GM18505 (cell line): ENCODE data around the gene RGSL1.

Source experiments
- ATAC-seq: cut with Tn5 transposase; IDR thresholded peaks from one replicate; pipeline ENCODE4 v1.9.1; 2021; ENCODE audit not compliant: unreplicated experiment
- POLR2A ChIP-seq: IDR thresholded peaks from 4 replicates; pipeline ENCODE4 v1.6.1; 2011; ENCODE audit warnings: borderline replicate concordance; ENCODE audit not compliant: insufficient read depth, insufficient read length; ENCODE audit errors: extremely low read depth

Gene RGSL1

GRCh38 chr1:182599339-182599738 is 149.4 kb downstream of the RGSL1 start:
- no peak for ATAC-seq
- no peak for TF ChIP-seq POLR2A

DNA sequence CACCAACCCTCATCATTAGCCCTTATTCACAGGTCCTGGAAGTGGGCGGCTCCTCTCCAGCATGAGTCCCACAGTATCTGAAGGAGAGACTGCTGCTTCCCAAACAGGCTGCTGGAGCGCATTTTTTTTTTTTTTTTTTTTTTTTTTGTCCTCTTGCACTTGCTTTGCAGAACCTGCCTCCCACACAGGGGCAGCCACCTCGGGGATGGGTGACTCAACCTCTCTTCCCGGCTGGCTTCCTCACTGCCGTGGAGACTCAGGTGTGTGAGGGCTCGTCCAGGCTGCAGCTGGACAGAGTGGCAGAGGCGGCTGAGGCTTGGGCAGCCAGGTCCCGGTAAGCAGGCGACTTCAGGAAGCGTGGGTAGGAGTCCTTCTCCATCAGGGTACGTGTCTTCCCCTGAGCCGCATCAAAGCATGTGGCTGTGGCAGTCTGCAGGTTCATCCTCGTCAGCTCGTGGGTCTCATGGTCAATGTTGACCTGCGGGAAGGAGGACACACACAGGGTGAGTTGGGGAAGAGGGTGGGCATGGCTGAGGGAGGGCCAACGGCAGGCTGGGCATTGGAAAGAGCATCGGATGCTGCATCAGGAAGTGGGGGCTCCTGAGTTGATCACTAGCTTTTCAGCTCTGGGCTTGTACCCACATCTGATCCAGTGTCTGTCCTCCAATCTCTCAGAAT is 150.2 kb downstream of the RGSL1 start:
- ATAC-seq: no peak
- no peak for TF ChIP-seq POLR2A

GRCh38 chr1:182600745-182601415 is 150.9 kb downstream of the RGSL1 start:
- no peak for TF ChIP-seq POLR2A

DNA sequence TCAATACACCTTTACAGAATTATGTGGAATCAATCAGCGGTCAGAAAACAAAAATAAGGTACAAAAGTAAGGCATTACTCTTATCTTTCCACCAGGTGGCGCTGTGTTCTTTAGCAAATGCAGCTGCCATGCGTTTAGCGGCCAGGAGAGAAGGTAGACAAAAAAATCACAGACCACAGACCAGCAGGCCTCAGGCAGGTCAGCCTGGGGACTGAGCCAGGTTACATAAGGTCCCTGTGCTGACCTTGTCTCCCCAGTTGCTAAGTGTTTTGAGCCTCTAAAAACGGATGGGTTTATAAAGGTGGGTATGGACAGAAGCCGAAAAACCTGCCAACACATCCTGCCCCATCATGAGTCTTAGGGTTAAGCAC is 151.5 kb downstream of the RGSL1 start:
- ATAC-seq: no peak
- TF ChIP-seq POLR2A: no peak

More at GRCh38 chr1:182600745-182601415, 150.9 kb downstream of the RGSL1 start:
- no peak for ATAC-seq

GRCh38 chr1:182601913-182602312 is 152.0 kb downstream of the RGSL1 start:
- no peak for TF ChIP-seq POLR2A

GRCh38 chr1:182602935-182603645 is 153.1 kb downstream of the RGSL1 start:
- TF ChIP-seq POLR2A: no peak
- no peak for ATAC-seq

More at GRCh38 chr1:182601913-182602312, 152.0 kb downstream of the RGSL1 start:
- no peak for ATAC-seq

- TF ChIP-seq POLR2A: no peak
- ATAC-seq: peak; percentile 1
Measured at GRCh38 chr1:182603646-182604174, 153.8 kb downstream of the RGSL1 start.

- peak; percentile 89 for ATAC-seq
- peak; percentile 99 for TF ChIP-seq POLR2A
Measured at GRCh38 chr1:182604175-182605164, 154.5 kb downstream of the RGSL1 start, which contains the start of gene RGS16. Gene RGS16, minus strand, starts transcription at chr1:182604389. Its CDS starts 130 bp downstream, at chr1:182604259.

- TF ChIP-seq POLR2A: no peak
- ATAC-seq: no peak
Measured at GRCh38 chr1:182607566-182607965, 157.6 kb downstream of the RGSL1 start.

- no peak for TF ChIP-seq POLR2A
- no peak for ATAC-seq
Measured at GRCh38 chr1:182608236-182608635, 158.3 kb downstream of the RGSL1 start.

- no peak for ATAC-seq
- no peak for TF ChIP-seq POLR2A
Measured at GRCh38 chr1:182608845-182609610, 159.1 kb downstream of the RGSL1 start.
